GM21423 (cell line): ENCODE measurements around the gene RGS16.

Experiments
- ATAC-seq: cut with Tn5 transposase; IDR thresholded peaks from one replicate; pipeline ENCODE4 v1.9.1; 2021; ENCODE audit warnings: mild to moderate bottlenecking, moderate library complexity; ENCODE audit not compliant: unreplicated experiment

Gene RGS16

DNA sequence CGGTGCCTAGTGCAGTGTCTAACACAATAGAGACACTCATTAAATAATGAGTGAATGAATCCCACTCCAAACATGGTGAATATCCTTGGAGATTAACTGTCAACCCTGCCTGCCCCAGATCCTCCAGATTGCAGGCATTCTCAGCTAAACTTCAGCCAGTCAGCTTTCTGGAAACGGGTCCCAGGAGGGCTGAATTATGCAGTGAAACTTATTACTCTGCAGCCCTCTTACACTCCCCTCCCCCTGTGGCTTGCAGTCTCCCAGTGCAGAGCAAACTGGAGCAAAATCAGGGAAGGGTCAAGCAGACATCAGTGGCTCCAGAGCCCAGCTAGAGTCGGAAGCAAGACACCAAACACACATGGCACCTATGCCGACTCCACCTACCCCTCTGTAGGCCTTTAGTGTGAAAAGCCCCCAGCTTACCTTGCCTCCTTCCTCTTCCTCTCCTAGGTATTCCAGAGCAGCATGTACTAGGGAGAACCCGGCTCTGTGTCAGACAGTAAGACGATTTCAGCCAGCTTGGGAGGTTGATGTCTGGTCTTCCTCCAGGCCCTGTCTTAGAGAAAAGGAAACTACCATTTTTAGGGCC lies 6.5 kb upstream of the RGS16 start:
- no peak for ATAC-seq

DNA sequence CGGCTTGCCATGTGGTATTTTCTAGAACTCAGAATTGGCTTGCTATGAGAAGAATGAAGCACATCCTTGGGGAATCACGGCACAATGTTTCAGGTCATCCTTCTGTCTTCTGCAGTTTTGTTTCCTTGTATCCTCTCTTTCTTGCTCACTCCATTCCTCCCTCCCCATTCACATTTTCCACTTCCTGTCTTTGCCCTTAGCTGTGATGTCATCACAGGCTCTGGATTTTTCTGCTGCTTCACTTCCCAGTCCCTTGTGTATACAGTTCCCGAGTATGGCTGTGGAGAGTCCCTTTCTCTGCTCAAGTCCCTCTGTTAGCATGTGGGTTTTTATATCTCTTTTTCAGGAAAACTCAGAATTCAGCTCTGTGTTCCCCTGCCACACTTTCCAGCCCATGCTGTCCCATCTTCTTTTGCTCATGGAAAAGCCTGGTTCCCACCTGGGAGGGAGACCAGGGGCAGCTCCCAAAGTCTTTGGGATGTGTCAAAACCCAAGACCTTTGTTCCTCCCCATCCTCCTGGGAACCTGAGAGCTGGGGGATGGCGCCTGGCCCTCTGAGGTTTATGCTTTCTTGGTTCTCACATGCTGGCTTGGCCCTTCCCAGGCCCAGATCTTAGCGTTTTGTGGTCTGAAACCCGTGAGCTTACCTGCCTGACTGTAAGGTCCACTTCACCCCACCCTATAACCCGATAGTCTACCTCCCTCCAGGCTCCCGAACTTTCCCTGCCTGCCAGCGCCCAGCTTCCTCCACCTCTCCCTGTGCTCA lies 4.8 kb upstream of the RGS16 start:
- no peak for ATAC-seq

DNA sequence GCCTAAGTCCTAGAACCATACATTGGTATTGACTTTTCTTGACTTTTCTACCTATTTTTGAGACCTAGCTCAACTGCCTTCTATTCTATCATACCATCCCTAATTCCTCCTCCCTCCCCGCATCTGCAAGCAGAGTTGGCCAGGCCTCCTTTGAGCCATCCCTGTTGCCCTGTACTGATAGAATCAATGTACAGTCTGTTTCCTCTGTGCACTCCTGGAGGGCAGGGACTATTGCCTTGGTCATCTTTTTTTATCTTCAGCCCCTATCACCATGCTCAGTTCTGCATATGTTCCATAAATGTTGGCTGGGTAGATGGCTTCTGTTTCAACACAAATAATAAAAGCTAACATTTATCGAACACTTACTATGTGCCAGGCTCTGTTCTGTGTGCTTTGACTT lies 4.0 kb upstream of the RGS16 start:
- no peak for ATAC-seq

DNA sequence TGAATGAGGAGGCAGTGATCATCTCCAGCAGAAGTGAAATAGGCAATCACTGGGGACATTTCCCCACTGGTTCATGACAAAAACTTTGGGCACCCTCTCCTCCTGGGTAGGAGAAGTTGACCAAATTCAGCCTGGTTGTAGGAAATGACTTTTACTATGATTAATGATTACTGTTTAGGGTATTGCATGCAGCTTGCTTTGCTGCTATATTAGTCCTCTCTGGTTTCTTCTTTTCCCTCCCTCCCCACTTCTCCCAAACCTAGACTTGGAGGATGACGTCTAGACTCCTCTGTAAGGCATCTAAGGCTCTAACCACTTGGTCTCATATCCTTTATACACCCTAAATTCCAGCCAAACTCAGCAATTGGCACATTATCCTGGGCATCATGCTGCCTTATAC lies 3.4 kb upstream of the RGS16 start:
- no peak for ATAC-seq

DNA sequence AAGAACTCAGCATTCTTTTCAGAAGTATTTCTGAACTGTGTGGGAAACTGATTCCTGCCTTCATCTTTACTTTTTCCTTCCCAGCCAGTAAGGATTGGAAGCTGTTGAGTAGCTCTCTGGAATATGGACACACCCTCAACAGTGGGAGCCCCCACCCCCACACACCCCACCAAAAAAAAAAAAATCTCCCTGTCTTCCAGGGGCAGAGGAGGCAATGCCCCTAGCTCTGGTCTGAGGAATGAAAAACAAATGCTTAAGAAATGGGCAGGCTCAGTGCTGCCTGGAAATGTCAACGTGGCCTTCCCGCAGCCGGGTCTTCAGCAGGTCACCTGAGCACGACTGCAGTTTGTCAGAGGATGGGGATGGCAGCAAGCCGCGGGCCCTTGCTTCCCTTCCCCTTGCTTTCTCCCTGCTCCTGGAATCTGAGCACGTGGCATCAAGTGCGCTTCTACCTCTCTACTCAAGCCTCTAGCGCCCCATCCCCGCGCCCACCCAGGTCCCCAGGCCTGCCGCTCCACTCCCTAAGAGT lies 479 bp downstream of the RGS16 start:
- peak; percentile 9 for ATAC-seq

DNA sequence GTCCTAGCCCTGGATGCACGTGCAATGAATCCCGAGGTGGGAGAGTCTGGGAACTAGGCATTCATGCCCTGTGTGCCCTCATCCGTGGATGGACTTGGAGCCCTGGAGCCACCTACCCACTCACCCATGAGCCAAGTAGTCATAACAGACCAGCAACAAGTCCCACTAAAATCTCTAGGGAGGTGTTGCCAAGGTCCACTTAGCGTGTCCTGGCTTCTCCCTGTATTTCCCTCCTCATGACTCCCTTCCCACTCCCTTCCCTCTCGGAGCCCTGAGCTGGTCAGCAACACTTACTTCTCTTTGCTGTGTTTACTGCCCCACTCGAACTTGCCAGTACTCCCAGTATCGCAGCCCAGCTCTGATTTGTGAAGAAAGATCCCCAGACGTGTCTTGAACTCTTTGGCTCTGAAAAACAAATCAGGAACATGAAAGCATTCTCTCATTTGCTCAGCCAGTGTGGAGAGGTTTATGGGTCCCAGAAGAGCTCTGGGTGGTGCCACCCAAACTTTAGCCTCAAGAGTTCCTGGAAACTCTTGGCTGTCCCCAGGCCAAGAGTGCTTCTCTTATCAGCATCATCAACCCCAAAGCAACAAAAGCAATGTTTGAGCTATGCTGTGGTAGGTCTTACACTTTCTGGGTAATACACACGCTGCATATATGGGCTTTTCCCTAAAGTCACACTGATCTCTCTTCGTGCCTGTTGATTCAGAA lies 1.1 kb downstream of the RGS16 start:
- ATAC-seq, result no peak

DNA sequence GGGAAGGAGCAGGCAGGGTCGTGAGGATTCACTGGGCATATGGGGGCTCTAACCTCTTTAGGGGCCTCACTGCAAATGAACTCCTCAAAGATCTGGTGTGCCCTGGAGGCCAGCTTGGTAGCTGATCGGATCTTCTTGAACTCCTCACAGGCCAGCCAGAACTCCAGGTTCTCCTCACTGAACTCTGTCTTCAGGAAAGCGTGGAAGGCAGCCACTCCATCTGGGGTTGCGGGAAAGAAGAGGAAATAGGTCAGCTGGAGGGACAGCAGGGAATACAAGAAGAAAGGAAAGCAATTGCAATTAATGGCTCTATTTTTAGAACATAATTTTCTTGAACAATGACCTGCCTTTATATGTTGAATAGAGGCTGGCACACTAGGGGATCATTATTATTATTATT lies 2.3 kb downstream of the RGS16 start:
- ATAC-seq, result no peak

DNA sequence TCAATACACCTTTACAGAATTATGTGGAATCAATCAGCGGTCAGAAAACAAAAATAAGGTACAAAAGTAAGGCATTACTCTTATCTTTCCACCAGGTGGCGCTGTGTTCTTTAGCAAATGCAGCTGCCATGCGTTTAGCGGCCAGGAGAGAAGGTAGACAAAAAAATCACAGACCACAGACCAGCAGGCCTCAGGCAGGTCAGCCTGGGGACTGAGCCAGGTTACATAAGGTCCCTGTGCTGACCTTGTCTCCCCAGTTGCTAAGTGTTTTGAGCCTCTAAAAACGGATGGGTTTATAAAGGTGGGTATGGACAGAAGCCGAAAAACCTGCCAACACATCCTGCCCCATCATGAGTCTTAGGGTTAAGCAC lies 2.8 kb downstream of the RGS16 start:
- no peak for ATAC-seq

DNA sequence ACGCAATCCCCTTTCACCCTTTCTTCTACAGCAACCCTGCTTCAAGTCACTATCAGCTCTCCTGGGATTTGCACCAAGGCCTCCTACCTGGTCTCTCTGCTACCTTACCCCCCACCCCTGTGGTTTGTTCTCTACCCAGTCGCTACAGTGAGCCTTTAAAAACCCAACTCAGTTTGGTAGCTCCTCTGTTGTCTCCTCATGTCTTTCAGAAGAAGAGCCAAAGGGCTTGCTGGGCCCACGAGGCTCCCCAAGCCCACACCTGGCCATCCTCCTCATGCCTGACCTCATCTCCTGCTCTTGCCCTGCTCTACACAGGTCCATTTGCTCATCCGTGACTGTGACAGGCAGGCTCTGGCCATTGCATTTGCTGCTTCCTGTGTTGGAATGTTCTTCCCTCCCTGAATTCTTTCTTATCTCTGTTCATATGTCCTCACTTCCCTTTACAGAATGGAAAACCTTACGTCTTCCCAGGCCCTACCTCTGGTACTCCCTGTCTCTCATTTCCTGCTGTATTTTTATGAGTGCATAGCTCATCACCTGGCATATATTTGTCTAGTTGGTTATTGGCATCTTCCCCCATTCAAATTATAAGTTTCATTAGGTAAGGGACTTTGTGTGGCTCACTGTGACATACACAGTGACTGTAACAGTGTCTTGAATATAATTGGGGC lies 3.3 kb downstream of the RGS16 start:
- no peak for ATAC-seq

DNA sequence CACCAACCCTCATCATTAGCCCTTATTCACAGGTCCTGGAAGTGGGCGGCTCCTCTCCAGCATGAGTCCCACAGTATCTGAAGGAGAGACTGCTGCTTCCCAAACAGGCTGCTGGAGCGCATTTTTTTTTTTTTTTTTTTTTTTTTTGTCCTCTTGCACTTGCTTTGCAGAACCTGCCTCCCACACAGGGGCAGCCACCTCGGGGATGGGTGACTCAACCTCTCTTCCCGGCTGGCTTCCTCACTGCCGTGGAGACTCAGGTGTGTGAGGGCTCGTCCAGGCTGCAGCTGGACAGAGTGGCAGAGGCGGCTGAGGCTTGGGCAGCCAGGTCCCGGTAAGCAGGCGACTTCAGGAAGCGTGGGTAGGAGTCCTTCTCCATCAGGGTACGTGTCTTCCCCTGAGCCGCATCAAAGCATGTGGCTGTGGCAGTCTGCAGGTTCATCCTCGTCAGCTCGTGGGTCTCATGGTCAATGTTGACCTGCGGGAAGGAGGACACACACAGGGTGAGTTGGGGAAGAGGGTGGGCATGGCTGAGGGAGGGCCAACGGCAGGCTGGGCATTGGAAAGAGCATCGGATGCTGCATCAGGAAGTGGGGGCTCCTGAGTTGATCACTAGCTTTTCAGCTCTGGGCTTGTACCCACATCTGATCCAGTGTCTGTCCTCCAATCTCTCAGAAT lies 4.0 kb downstream of the RGS16 start:
- ATAC-seq, result no peak

DNA sequence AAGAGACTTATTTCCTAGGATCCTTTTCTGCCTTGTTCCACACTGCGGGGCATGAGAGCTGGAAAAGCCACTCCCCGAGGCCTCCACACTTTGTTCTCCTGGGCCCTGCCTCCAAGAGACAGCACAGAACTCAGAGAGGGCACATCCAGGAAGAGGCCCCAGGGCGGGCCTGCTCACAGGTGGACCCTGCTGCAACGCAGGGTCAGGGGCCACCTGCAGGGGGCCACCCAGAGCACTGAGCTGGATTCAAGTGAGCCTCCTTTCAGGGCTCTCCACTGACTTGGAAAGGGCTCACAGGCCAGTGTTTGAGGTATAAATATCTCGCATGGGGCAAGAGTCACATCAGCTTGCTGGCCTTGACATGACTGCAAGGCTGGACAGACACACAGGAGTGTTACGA lies 4.8 kb downstream of the RGS16 start:
- ATAC-seq, result no peak

DNA sequence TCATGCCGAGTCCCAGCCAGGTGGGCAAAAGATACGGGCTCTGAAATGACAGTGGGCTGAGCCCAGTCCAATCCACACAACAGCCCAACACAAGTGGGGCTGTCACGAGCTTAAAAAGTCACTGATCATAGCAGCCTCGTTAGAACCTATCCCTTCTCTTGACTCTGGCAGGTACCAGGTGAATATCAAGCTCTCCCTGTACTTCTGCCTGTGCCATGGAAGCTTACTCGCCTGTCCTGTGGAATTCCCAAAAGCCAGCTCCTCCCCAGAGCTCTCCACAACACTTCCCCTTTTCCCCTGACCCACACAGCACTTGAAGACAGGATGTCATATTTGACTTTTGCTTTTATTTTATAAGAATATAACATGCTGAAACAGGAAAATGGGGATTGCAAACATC lies 5.9 kb downstream of the RGS16 start:
- no peak for ATAC-seq

DNA sequence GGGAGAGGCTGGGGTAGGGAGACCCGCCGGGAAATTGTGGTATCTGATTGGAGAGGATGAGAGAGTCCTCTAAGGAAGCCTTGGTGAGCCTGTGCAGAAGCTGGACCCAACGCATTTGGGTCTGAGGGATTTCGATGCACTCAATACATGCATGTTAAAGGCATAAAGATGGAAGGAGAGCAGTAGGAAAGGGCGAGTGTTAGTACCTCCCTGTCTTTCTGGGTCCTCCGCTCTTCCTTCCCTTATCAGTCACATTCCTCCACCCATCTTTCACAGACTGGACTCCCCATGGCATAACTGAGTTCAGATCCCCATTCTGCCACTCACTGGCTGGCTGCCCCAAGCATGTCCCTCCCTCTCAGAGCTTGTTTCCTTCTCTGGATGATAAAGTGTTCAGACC lies 7.3 kb downstream of the RGS16 start:
- no peak for ATAC-seq

DNA sequence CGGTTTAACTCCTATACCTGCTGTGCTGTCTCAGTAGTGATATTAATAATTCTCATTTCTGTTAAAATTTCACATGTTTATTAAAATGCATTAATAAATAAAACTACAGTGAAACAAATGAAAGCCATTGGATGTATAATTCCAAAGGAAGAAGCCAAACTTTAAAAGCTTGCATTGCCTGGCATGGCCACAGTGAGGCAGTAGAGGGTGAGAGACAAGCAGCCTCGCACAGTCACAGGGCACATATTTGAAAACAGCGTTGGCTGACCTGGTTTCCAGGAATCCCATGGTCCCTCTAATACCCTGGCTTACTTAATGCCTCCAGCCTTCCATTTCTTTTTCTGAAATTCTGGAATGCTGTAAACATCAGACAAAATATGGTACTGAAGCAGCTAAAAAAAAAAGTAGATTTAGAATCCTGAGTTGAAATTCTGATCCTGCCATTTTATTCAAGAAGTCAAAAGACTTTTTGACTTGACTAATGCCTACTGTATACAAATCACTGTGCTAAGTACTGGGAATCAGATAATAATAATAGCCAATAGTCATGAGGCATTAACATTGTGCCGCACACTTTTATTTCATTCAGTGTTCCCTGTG lies 8.4 kb downstream of the RGS16 start:
- no peak for ATAC-seq

DNA sequence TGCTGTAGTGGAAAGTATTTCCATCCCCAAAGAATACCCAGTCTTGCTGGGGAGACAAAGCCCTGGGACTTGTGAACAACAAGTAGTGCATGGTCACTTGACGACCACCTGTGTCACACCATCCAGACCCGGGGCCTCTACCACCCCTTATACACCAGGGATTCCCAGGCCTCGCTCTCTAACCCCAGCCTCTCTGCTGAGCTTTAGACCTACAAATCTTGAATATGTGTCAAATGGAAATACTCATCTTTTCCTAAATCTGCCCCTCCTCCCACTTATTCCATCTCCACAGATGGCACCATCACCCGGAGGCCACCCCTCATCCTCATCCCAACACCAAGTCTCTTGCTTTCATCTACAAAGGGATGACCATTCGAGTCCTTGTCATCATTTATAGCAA lies 14.3 kb downstream of the RGS16 start:
- ATAC-seq, result no peak

DNA sequence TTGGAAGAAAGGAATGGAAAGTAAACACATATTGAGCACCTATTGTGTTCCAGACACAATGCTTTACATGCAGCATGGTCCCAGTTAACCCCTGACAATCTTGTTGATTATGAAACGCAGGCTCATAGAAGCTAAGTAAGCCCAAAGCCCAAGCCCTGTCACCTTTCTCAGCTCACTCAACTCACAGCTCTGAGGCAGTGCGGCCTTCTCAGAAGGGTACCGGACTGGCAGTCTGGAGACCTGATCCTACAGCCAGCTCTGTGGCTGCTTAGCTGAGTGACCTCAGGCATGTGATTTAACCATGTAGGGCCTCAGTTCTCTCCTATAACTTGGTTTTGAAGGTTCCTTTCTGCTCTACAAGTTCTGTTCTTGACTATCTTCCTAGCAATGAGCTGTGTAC lies 14.7 kb downstream of the RGS16 start:
- no peak for ATAC-seq

DNA sequence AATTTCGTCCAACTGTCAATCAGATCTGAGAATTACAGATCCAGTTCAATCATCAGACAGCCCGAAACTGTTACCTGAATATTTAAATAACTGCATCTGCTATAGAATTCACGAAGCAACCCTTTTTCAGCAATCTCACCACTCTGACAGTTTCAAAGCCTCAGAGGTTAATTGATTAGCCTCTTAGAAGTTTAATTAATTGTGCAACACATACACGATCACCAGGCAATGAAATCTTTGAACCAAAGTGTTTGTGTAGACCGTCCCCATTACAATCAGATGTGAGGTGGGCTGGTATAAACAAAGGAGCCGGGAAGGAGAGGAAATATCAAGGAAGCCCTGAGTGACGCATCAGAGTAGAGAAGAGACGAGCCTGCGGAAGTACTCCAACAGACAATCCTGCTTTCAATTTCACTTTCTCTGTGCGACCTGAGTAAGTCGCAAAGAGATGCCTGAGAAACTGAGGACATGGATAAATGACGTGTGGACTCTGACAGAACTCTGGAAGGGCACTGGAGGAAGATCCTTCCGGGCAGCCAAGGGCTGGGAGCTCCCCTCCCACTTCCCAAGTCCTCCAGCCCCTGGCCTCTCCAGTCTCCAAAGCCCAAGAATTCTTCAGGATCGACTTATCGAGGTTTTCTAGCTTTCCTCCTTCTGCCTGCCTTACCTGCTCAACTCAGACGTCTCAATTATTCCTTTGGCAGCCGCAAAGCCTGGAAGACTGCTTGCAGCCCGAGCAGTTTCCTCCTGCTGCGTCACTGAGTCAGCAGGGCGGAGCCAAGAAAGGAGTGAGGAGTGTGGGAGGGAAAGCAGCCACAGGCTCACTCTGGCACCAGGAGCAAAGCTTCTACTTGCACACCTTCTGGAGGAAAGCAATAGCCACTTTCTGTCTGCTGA lies 15.4 kb downstream of the RGS16 start, which contains the start of gene RNASEL:
TSS of gene RNASEL (minus strand) at position 757 of the 897 bp plus-strand sequence. CDS start 2,450 bp downstream, outside the sequence.
- ATAC-seq, result peak; percentile 87

DNA sequence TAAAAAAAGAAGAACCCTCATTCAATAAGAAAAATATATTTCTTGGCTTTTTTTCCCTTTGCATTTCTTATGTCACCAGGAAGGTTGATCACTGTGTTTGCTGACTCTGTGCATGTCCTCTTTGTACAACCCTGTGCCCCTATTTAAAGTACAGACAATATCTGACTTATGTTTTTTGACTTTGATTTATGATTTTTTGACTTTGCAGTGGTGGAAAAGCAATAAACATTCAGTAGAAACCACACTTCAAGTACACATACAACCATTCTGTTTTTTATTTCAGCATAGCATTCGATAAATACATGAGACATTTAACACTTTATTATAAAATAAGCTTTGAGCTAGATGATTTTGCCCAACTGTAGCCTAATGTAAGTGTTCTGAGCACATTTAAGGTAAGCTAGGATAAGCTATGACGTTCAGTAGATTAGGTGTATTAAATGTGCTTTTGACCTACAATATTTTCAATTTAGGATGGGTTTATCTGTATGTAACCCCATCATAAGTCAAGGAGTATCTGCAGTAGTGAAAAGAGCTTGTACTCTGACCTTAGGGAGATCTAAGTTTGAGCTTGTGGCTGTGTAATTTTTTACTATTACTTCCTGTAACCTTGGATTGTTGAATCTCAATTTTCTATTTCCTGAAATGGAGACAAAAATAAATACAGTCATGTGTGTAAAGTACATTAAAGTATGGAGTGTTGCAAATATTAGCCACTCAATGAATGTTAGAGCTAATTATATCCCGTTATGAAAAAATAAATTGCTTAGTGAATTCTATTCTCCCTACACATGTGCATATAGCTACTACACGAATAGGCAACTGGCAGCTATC lies 16.3 kb downstream of the RGS16 start:
- ATAC-seq, result peak; percentile 26

DNA sequence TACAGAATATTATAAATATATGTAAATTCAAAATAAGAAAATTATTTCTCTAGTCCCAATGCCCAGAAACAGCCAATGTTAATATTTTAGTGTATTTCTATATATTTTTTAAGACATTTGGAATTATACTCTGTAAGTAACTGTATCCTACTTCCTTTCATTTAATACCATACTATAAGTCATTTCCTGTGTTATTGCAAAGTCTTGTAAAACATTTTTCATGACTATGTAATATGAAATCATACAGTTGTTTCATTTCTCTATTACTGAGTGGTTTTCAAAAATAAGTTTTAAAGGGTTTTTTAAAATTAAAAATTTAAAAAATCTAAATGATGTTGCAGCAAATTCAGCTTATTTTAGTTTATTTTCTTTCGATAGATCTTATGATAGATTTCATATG lies 17.1 kb downstream of the RGS16 start:
- ATAC-seq, result no peak
